GM23248 (cell line): ENCODE data around the gene GFRA1.

ENCODE experiments used
- EZH2 ChIP-seq: fragments of 200-600 bp; sonication (generic); IDR thresholded peaks from 2 replicates; pipeline ENCODE4 v1.6.1; 2018; ENCODE audit warnings: antibody characterized with exemption, mild to moderate bottlenecking; ENCODE audit not compliant: insufficient read depth, poor library complexity, severe bottlenecking
- EZH2phosphoT487 ChIP-seq: fragments of 200-600 bp; sonication (generic); IDR thresholded peaks from 2 replicates; pipeline ENCODE4 v1.6.1; 2018; ENCODE audit warnings: antibody characterized with exemption, moderate library complexity, mild to moderate bottlenecking, low read depth; ENCODE audit not compliant: insufficient read depth

DNA sequence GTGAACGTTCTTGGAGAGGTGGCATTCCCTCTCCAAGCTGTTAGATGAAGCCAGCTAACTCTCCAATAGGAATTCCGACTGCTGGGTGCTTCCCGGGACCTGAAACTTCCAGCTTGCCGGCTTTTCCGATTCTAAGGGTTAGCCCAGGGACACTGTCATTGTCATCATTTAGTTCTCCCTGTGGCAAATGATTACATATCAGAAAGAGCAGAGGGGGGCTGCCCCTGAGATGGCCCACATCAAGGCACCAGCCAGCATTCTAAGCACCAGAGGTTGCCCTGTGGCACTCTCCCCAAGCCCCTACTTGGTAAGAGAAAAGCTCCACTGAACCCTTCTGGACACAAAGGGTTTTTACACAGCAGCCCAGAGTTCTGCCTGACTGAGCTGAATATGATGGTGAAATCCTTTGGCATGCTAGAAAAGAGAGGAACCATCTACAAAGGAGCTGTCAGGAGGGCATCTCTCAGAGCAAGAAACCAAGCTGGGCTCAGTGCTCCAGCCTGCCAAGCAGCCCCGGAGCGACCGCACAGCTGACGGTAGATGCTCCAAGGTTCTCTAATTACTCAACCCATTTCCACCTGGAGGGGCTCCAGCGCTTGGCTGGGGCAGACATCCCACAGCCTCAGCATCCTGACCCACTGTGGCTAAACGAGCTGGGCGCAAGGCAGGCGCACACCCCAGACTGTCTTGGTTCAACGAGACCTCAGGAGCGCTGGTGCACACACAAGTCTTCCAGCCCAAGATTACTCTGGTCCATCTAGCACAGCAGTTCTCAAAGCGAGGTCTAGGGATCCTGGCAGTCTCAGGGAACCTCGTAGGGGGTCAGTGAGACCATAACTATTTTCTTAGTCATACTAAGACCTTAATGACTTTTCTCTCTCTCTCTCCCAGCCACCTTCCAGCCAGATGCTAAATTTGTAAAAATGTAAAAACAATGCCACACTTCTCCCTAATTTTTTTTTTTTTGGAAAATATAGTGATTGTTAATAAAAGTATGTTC lies 160.5 kb downstream of the GFRA1 start:
- TF ChIP-seq EZH2phosphoT487 (no peak), EZH2 (no peak)
